Retina (tissue), 1 donor: ENCODE data around the gene DDX47.
"Not testable (repeated sequence)": the region's sequence is repeated elsewhere in the genome, so short reads cannot be mapped to it uniquely, and the experiment has no call there.

Experiments used
- DNase-seq: peaks from one replicate; pipeline ENCODE4 v3.0.0-alpha.2; 2016

Gene DDX47

GRCh38 chr12:12797794-12798152 lies 15.4 kb upstream of the DDX47 start:
- no peak for DNase-seq

GRCh38 chr12:12798480-12798879 lies 14.7 kb upstream of the DDX47 start:
- DNase-seq, result no peak

DNA sequence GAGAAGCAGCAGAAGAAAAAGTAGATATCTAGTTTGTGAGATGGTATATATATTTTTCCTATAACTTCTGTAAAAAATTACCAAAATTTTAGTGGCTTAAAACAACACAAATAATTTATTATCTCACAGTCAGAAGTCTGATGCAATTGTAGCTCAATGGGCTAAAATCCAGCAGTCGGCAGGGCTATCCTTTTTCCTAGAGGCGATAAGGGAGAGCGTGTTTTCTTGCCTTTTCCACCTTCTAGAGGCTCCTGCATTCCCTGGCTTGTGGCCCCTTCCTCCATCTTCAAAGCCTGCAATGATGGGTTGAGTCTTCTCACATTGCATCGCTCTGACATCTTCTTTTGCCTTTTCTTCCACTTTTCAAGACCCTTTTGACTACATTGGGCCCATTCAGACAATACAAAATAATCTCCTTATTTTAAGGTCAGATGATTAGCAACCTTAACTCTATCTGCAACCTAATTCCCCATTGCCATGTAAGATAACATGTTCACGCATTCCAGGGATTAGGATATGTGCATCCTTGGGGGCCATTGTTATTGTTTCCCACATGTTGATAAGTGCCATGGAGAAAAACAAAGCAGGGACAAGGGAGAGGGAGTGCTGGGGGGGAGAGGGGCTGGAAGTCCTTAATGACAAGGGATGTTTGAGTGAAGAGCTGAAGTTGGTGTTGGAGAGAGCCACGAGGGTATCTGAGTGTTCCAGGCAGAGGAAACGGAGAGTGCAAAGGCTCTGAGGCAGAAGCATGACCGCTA lies 13.8 kb upstream of the DDX47 start:
- DNase-seq, result no peak

DNA sequence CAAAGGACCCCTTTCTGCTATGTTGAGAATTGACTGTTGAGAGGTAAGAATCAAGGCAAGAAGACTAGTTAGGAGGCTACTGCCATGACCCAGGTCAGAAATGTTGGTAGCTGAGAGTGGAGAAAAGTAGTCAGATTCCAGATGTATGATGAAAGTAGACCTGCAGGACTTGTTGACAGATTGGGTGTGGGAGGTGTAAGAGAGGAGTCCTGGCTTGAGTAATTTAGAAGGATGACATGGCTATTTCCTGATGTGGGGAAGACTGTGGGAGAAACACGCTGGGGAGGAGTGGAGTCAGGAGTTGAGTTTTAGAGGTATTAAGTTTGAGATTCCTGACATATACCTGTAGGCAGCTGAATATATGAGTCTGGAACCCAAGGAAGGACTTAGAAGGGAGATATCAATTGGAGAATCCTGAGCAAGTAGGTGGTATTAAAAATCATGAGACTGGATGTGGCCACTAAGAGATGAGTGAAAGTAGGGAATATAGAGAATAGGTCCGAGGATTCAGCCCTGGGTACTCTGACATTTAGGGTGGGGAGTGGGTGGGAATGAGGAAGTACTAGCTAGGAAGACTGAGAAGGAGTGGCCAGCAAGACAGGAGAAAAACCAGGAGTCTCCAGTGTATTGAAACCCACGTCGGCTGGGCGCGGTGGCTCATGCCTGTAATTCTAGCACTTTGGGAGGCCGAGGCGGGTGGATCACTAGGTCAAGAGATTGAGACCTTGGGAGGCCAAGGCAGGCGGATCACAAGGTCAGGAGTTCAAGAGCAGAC lies 12.6 kb upstream of the DDX47 start:
- no peak for DNase-seq

- not testable (repeated sequence) for DNase-seq
Observed at GRCh38 chr12:12801656-12802055, 11.5 kb upstream of the DDX47 start.

- no peak for DNase-seq
Observed at GRCh38 chr12:12803186-12803585, 10.0 kb upstream of the DDX47 start.

GRCh38 chr12:12804011-12804410 lies 9.1 kb upstream of the DDX47 start:
- no peak for DNase-seq

DNA sequence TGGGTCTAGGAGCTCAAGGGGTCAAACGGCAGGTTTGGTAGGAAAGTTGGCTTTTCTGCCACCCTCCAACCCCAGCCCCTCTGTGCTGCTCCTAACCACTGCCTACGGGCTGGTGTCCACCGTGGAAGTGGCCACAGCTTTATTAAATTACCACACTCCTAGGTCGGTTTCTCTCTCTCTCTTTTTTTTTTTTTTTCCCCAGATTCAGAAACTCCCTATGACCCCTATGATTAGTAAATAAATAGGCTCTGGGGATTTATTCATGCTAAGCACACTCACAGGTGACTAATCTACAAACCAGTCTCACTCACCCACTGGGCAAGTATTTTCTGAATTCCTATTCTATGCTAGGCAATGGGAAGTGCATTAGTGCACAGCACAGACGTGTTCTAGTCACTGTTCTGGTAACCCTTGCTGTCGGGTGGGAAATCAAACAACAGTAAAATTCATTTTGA lies 8.7 kb upstream of the DDX47 start:
- DNase-seq, result no peak

DNA sequence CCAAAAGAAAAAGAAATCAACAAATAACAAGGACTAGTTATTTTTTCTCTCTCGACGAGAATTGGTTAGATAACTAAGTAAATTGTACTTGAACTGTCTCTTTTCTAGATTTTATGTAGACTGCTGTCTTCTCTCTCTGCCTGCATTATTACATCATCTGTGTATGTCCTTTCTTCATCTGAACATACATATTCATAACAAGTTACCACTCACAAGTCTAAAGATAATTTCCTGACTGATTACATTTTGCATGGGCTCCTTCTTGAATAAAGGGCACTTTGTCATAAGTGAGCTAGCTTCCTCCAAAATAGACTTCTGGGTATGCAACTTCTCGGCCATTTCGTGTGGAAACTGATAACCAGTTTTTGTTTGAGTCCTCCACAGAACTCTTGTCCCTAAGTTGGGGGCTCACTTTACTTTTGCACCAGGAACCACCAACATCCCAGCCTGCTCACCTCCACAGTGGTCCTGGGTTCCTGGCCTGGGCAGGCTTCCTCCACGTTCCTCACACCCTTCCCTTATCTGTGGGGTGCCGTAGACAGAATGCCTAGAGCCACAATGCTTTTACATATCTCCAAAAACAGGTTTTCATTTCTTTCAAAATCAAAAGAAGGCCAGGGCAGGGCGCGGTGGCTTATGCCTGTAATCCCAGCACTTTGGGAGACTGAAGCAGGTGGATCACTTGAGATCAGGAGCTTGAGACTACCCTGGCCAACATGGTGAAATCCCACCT lies 6.2 kb upstream of the DDX47 start:
- DNase-seq, result no peak

DNA sequence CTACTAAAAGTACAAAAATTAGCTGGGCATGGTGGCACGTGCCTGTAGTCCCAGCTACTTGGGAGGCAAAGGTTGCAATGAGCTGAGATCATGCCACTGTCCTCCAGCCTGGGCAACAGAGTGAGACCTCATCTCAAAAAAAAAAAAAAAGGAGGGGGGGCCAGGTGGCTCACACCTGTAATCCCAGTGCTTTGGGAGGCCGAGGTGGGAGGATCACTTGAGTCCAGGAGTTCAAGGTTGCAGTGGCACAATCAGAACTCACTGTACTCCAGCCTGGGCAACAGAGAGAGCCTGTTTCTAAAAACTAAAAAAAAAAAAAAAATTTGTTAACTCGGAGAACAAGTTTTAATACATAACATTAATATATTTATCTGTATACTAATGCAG lies 5.6 kb upstream of the DDX47 start:
- not testable (repeated sequence) for DNase-seq

- DNase-seq, result no peak
Observed at GRCh38 chr12:12807970-12808702, 5.0 kb upstream of the DDX47 start.

DNA sequence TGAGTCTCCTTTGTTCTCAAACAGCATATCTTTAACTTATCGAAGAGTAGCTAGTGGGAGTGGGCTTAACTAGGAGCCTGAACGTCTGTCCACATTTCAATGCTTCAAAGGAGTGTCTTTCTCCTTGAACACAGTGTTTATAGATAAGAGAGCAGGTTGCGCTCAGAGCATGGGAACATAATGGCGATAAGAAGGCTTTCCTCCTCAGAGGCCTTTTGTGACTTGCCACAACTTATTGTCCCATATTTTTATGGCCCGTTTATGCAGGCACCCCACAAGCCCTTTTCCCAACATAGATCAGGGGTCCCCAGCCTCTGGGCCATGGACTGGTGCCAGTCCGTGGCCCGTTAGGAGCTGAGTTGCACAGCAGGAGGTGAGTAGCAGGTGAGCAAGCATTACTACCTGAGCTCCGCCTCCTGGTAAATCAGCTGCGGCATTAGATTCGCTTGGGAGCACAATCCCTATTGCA lies 2.6 kb upstream of the DDX47 start:
- no peak for DNase-seq

DNA sequence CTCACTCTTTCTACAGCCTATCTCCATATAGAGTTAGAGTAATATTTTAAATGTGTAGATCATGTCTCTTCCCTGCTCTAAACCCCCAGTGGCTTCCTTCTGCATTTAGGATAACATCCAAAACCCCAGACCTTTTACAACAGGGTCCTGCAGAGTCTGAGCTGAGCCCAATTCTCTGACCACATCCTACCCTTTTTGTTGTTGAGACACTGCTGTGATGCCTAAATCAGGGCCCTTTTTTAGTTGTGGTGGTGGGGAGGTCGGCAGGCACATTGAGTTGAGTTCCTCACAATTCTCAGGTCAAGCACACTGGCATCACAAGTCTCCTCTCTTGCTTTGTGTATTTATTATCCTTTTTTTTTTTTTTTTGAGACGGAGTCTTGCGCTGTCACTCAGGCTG lies 1.8 kb upstream of the DDX47 start:
- DNase-seq, result no peak

- DNase-seq, result no peak
Observed at GRCh38 chr12:12812174-12812573, 972 bp upstream of the DDX47 start.

GRCh38 chr12:12812618-12813119 lies 477 bp upstream of the DDX47 start:
- no peak for DNase-seq

- no peak for DNase-seq
Observed at GRCh38 chr12:12817616-12818015, 4.5 kb downstream of the DDX47 start.

- no peak for DNase-seq
Observed at GRCh38 chr12:12818701-12819100, 5.6 kb downstream of the DDX47 start.

DNA sequence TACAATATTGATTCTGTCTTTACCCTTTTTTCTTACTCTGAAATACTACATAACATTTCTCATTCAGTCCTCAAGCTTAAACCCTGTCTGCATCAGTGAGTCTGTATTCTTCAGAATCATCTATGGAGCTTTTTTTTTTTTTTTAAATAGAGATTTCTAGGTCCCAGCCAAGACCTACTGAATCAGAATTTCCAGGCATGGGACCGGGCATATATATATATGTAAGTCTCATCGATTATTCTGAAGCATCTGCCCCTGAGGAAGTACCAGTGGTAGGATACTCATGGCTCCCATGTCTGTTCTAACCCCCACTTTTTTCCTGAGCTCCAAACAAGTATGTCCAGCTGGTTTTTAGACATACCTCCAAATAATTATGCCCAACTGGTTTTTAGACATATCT lies 6.1 kb downstream of the DDX47 start:
- no peak for DNase-seq

DNA sequence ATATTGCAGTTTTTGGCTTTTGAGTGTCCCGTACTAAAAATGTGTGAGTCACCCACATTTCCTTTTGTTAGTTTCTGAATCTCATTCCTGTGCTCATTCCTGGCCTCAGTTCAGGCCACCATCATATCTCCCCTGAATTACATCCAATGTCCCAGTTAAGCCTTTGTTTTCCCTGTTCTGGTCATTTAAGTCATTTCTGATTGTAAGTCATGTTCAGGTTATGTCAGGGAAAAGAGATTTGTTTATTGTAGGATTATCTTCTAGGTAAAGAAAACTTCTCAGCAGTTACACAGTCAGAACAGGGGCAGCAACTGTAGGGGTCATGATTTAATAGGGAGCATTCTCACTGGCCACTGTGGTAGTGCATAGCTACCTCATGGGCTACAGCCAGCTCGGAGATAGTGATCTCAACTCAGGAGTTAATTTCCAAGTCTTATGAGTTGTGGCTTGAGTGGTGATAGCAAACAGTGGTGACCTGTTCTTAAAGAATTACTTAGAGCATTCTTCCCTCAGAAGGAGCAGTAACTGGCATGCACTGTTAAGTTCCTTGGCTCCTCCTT lies 6.7 kb downstream of the DDX47 start:
- DNase-seq, result no peak

DNA sequence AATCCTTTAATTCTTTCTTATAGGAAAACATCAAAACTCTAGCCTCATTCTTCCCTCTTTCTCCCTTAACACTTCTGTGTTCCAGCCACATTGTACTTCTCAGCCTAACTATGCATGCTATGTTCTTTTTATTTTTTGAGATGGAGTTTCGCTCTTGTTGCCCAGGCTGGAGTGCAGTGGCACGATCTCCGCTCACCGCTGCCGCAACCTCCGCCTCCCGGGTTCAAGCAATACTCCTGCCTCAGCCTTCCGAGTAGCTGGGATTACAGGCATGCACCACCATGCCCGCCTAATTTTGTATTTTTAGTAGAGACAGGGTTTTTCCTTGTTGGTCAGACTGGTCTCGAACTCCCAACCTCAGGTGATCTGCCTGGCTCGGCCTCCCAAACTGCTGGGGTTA lies 7.2 kb downstream of the DDX47 start:
- DNase-seq, result not testable (repeated sequence)

DNA sequence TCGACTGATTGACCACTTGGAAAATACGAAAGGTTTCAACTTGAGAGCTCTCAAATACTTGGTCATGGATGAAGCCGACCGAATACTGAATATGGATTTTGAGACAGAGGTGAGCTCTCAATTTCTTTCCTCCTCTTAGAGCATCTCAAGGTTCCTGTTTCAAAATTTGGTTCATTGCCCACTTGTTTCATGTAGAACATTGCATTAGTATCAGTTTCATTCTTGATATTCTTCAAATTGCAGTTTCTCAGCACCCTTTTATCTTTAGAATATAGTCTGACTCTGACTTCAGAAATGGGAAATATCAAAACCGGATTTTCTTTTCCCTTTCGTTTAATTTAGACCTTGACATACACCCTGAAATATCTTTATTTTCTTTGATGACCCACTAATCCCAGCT lies 8.8 kb downstream of the DDX47 start:
- DNase-seq, result no peak

DNA sequence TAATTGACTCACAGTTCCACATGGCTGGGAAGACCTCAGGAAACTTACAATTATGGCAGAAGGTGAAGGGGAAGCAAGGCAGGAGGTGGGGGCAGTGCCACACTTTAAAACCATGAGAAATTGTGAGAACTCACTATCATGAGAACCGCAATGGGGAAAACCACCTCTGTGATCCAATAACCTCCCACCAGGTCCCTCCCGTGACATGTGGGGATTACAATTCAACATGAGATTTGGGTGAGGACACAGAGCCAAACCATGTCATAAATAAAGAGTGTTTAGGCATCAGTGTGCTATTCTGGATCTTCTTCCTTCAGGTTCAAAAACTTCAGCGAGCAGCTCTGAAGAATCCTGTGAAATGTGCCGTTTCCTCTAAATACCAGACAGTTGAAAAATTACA lies 9.7 kb downstream of the DDX47 start:
- no peak for DNase-seq
